8988T (cell line): Measurements from ENCODE around the gene ABCA7.
"Not testable (repeated sequence)": the region's sequence is repeated elsewhere in the genome, so short reads cannot be mapped to it uniquely, and the experiment has no call there.

Experiments used
- DNase-seq: peaks from one replicate; pipeline ENCODE4 v3.0.0; 2011

The ABCA7 gene

GRCh38 chr19:1107661-1108261 lies 67.9 kb downstream of the ABCA7 start:
- no peak for DNase-seq

- no peak for DNase-seq
Measured at GRCh38 chr19:1108291-1109031, 68.6 kb downstream of the ABCA7 start.

GRCh38 chr19:1109032-1109551 lies 69.2 kb downstream of the ABCA7 start:
- DNase-seq, result no peak

- no peak for DNase-seq
Measured at GRCh38 chr19:1109697-1110671, 70.1 kb downstream of the ABCA7 start.

GRCh38 chr19:1110809-1111640 lies 71.1 kb downstream of the ABCA7 start:
- DNase-seq, result no peak

- DNase-seq, result no peak
Measured at GRCh38 chr19:1111641-1112267, 71.8 kb downstream of the ABCA7 start.

- no peak for DNase-seq
Measured at GRCh38 chr19:1112268-1113029, 72.5 kb downstream of the ABCA7 start.

GRCh38 chr19:1113030-1113985 lies 73.4 kb downstream of the ABCA7 start:
- DNase-seq, result peak; percentile 100

- no peak for DNase-seq
Measured at GRCh38 chr19:1113986-1114483, 74.1 kb downstream of the ABCA7 start.

- DNase-seq, result not testable (repeated sequence)
Measured at GRCh38 chr19:1114728-1115127, 74.8 kb downstream of the ABCA7 start.
